WTC11 (cell line): ENCODE measurements around the gene DSTN.

Source experiments
- CREB1 ChIP-seq: sonication (generic); formaldehyde crosslinking; IDR thresholded peaks from 2 replicates; pipeline ENCODE4 v1.8.0; 2023; ENCODE audit warnings: mild to moderate bottlenecking, missing genetic modification reagents
- CTCF ChIP-seq: fragments of 200-600 bp; IDR thresholded peaks from 2 replicates; pipeline ENCODE4 v1.8.0; 2022; ENCODE audit warnings: antibody characterized with exemption
- TF ChIP-seq, protein P1 (sequence below): sonication (generic); formaldehyde crosslinking; IDR thresholded peaks from 2 replicates; pipeline ENCODE4 v1.8.1; 2023; ENCODE audit warnings: mild to moderate bottlenecking, missing genetic modification reagents, moderate library complexity
- TF ChIP-seq, protein P2 (sequence below): sonication (generic); formaldehyde crosslinking; IDR thresholded peaks from 2 replicates; pipeline ENCODE4 v1.8.1; 2022; ENCODE audit warnings: low read depth, mild to moderate bottlenecking, moderate library complexity, missing genetic modification reagents, borderline replicate concordance
- TF ChIP-seq, protein P3 (sequence below): sonication (generic); formaldehyde crosslinking; conservative IDR thresholded peaks from 2 replicates; pipeline ENCODE4 v1.8.1; 2022; ENCODE audit warnings: mild to moderate bottlenecking, missing genetic modification reagents

- TF ChIP-seq CTCF (no peak), CREB1 (CRISPR knock-in tag) (no peak)
- TF ChIP-seq, protein P1, sequence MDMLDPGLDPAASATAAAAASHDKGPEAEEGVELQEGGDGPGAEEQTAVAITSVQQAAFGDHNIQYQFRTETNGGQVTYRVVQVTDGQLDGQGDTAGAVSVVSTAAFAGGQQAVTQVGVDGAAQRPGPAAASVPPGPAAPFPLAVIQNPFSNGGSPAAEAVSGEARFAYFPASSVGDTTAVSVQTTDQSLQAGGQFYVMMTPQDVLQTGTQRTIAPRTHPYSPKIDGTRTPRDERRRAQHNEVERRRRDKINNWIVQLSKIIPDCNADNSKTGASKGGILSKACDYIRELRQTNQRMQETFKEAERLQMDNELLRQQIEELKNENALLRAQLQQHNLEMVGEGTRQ, result no peak
- TF ChIP-seq, protein P2, sequence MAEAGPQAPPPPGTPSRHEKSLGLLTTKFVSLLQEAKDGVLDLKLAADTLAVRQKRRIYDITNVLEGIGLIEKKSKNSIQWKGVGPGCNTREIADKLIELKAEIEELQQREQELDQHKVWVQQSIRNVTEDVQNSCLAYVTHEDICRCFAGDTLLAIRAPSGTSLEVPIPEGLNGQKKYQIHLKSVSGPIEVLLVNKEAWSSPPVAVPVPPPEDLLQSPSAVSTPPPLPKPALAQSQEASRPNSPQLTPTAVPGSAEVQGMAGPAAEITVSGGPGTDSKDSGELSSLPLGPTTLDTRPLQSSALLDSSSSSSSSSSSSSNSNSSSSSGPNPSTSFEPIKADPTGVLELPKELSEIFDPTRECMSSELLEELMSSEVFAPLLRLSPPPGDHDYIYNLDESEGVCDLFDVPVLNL (CRISPR knock-in tag), result no peak
- TF ChIP-seq, protein P3, sequence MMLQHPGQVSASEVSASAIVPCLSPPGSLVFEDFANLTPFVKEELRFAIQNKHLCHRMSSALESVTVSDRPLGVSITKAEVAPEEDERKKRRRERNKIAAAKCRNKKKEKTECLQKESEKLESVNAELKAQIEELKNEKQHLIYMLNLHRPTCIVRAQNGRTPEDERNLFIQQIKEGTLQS, result no peak
Measured at GRCh38 chr20:17571153-17571527, 1.3 kb downstream of the DSTN start.
